CD4-positive, alpha-beta T cell treated with Interleukin-21 for 1 hour (primary cell): Measurements from ENCODE around the gene FRYL.
"Not testable (repeated sequence)": the region's sequence is repeated elsewhere in the genome, so short reads cannot be mapped to it uniquely, and the experiment has no call there.

Experiments
- DNase-seq: peaks from one replicate; pipeline ENCODE4 v3.0.0-alpha.2; 2020

FRYL gene

DNA sequence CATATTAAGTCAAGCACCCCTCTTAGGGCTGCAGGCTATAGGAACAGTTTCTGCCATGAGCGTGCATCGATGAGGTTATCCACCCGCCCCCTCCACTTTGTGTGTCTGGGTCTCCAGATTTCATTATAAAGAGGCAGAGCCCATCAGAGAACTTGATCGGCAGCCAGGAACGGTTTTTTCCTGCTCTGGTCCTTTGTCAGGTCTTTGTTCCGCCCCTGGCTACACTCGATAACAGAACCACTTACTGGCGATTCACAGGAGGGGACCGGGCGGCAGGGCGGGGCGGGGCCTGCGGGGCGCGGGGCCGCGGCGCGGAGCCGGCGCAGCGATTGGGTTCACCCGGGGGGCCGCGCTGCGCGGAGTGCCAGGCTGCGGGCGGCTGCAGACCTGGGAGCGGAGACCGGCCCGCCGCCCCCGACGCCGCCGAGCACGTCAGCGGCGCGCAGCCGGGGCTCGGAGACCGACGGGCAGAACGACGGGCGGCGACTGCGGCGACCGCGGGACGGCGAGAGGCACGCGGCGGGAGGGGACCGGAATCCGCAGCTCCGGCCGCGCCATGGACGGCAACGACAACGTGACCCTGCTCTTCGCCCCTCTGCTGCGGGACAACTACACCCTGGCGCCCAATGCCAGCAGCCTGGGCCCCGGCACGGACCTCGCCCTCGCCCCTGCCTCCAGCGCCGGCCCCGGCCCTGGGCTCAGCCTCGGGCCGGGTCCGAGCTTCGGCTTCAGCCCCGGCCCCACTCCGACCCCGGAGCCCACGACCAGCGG, 296.9 kb downstream of the FRYL start, which contains the start of gene SLC10A4:
Gene SLC10A4 (plus strand): TSS at position 338 of the 771 bp plus-strand sequence. CDS start 219 bp downstream, at position 557.
- no peak for DNase-seq

DNA sequence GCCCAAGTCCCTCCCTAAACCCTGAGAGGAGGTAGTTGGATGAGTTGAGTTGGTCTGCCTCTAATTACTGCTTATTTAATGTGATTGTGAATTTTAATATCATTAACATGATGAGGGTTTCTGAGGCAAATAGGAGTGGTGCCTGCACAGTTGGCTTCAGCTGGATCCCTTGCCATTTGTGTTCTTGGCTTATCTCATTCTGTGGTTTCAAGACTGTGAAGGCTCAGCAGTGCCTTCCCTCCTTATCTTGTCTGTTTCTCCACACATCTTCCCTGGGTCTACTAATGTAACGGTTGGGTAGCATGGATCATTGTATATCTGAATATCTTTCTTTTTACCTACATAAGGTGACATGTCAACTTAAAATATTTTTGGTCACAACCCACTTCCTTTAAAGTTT, 298.5 kb downstream of the FRYL start:
- no peak for DNase-seq

DNA sequence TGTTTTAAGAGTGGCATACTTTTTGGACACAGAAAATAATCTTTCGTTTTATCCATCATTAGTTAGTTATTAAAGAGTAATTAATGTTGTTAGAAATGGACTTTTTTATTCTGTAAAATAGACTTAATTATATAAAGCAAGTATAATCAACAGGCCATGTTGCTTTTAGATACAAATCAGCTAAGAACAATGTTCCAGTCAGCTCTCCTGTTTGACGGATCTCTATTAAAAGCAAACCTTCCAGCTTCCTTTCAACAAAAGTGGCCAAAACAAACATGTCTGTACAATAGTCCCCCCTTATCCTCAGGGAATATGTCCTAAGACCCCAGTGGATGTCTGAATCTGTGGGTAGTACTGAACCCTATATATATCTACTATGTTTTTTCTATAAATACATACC, 301.8 kb downstream of the FRYL start:
- DNase-seq = no peak

DNA sequence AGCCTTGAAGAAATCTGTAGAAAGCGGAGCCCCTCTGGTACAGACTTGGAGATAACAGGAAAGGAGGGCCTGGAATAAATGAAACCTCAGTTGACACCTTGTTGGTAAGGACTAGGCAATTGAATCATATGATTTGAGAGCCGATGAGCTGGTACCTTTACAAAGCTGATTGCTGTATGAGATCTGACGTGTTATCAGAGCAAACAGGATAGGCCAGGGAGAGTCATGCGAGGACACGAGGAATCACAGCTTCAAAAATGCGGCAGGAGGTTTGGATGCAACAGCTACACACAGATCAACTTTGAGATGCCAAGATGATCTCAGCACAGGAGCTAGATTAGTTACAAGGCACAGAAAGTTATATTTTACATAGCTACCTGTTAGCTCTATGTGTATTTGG, 304.3 kb downstream of the FRYL start:
- DNase-seq = no peak

DNA sequence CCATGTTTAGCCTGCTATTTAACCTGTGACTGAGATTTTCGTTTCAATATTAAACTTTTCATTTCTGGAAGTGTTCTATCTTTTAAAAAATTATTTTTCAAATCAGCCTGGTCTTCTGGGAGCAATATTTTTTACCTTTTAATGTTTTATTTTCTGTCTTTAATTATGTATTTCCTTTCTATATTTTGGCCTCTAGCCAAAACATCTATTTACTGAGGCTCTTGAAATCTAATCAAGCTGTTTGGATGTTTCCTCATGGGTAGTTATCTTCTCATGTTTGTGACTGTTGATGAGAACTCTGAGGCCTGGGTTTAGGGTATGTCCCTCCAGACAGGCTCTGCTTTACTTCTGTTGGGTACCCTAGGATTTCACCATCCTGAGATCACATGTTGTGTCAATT, 307.3 kb downstream of the FRYL start:
- DNase-seq = no peak

DNA sequence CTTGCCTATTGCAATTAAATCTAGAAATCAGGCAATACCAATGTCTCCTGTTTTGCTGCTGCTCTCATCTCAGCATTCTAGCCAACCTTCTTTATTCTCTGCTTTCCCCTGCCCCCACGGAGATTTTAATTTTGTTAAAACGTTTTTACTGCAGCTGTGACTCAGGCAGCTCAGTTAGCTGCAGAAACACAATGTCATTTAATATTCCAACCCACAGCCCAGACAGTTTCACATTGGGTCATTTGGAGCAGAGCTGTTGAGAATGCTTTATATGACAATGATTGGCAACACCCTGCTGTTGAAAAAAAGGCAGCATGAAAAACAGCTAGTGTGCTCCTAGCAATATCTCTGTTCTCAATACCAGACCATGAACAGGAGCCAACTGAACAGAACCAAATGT, 309.5 kb downstream of the FRYL start:
- DNase-seq = no peak

DNA sequence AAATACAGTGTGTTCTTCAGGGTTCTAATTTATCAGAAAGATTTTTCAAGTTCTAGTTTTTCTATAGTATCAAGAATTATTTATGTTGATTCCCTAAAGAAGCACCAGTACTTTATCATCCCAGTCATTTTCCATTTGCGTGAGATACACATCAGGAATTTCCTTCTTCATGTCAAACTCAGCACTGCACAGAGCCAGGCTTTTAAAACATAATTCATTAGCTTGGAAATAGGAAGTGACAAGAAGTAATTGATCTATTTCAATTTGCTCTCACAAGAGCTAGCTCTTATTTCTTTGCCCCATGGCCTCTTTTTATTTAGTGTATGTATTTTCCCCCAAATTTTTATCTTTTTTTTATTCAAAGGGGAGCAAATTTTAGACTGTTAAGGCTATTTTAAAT, 309.9 kb downstream of the FRYL start:
- DNase-seq = no peak

DNA sequence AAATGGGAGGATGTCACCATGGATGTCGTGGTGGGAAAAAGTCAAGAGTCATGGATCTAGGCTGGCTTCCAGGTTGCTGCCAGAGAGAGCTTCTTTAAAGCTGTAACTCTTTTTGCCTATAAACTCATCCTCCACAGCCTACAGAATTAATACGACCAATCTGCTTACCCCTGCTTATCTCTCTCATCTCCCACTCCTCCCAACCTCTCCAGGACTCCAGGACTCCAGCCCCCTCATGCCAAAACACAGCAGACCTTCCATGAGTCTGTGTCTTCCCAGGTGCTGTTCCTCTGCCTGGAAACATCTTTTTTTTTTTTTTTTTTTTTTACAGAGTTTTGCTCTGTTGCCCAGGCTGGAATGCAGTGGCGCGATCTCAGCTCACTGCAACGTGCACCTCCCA, 312.2 kb downstream of the FRYL start:
- no peak for DNase-seq

DNA sequence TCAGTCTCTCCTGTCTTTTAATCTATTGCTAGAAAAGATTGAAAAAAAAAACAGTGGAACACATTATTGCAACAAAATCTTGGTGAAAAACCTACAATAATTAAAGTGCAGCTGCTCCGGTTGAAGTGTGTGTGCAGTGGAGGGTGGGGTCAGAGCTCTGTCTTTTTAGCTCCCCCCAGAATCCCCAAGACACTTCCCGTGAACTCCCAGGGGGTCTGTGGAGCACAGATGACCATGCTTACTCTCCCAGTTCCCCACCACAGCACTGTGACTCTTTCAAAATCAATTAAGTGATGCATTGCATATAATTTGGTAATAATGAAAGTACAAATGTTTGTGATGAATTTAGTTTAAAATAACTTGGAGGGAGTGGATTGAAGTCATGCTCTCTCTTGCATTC, 312.6 kb downstream of the FRYL start:
- DNase-seq = no peak

DNA sequence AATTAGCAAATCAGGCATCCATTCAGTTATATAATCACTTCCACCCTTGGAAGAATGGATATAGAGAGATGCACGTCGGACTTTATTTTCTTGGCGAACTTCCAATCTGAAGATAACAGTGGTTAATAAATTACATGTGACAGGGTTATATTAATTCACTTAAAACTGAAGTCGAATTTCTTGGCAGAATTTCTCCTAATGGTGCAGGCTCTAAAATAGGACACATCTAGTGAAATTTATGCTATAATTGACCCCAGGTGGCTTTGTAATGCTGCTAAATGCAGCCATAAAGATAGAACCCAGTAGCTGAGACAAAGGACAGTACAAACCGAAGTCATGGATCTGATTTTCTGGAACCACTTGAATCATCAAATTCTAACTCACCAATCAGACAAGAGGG, 317.7 kb downstream of the FRYL start:
- no peak for DNase-seq

DNA sequence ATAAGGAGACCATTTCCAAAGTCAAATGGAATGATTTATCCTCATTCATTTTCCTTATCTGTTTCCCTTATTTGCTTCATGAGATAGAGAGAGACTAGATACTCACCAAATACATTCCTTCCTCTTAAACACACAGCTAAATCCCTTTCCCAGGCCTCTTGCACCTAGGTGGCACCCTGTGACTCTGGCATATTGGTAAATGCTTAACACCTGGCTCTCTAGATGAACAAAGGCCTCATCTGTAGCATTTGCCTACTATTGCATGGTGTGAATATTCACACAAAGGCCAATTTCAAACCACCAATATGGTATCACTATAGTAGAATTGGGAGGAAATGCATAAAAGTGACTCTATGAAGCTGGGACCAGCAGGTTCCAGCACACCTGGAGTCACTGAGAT, 319.1 kb downstream of the FRYL start:
- no peak for DNase-seq

DNA sequence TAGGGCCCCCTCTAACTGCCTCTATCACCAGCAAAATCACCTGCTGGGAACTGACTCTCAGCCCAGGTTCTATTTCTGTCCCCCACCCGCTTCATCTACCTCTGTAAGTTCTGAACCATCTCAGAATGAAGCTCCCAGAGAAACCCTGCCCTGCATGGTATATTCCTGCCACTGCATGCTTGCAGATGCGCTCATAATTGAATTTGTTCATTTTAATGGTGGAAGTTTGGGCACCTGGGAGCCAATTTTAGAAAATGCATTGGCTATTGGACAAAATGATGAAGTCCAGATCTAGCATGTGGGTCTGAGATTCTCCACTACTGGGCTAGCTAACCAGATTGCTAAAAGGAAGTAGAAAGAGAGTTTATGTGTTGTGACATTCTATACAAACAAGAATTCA, 325.5 kb downstream of the FRYL start:
- no peak for DNase-seq

DNA sequence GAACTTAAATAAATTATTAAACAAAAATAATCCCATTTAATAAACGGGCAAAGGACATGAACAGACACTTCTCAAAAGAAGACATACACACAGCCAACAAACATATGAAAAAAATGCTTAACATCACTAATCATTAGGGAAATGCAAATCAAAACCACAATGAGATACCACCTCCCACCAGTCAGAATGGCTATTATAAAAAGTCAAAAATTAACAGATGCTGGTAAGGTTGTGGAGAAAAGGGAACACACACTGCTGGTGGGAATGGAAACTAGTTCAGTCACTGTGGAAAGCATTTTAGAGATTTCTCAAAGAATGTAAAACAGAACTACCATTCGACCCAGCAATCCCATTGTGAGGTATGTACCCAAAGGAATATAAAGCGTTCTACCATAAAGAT, 328.4 kb downstream of the FRYL start:
- DNase-seq = not testable (repeated sequence)

DNA sequence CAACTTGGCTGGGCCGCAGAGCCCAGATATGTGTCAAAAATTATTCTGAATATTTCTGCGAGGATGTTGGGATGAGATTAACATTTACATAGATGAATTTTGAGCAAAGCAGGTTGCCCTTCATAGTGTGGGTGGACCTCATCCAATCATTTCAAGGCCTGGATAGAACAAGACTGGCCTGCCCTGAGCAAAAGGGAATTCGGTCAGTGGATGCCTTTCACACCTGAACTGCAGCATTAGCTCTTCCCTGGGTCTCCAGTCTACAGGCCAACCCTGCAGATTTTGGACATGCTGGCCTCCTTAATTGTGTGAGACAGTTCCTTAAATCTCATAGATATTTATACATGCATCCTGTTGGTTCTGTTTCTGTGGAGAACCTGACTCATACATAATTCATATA, 329.3 kb downstream of the FRYL start:
- no peak for DNase-seq

DNA sequence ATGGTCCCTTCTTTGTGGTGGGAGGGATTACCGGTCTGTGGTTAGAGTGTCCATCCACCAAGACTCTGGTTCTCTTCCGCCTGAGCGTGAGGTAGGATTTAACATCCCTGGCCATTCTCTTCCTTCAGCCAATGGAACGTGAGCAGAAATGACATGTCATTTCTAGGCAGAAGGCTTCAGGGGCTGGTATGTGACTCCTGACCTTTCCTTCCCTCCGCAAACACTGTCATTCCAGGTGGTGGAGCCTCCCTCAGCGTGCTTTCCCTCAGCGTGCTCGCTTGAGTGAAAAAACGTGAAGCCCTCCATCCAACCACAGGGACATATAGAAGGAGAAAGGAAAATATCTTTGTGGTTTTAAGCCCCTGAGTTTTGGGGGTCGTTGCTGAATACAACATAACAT, 330.9 kb downstream of the FRYL start:
- DNase-seq = no peak
